Posterior vena cava (tissue), 2 donors: ENCODE data around the gene SLC38A10. TPM values are rescaled to one million over a fixed set of nuclear protein-coding genes. Genes with fewer than 3 reads are reported as not detected.

Experiments
- DNase-seq: peaks from one replicate; pipeline ENCODE4 v3.0.0-alpha.2; 2020; ENCODE audit warnings: low spot score
- intact Hi-C, 2 donors: fragments of 100-400 bp; cut with DNase I; formaldehyde crosslinking; loops; one replicate each; pipeline versions ENCODE4 v1.14.1 to v1.14.2; 2022 to 2023
- total RNA-seq, 2 donors: library from RNA; stranded (reverse); fragmentation: NEBNext Ultra II Directional; extraction: Animal tissue kit (Norgen Biotek cat#: 25700); gene quantifications; one replicate each; pipeline ENCODE4 v1.2.1, GENCODE V29; 2021
- donor health status: DM: yes; HTN: yes; CAD: no.
- donor health status: DM: yes; HTN: yes; CAD: no.

The SLC38A10 gene
- total RNA-seq, 2 donors from 2014 or later, result 59.6 to 85.1 TPM

- DNase-seq, result no peak
- intact Hi-C loops, result no loop called here
Measured at GRCh38 chr17:81287741-81288430, 7.2 kb downstream of the SLC38A10 start.

- intact Hi-C loops, result no loop called here
- DNase-seq, result no peak
Measured at GRCh38 chr17:81287152-81287551, 8.0 kb downstream of the SLC38A10 start.

- intact Hi-C loops, result no loop called here
- no peak for DNase-seq
Measured at GRCh38 chr17:81286491-81287145, 8.5 kb downstream of the SLC38A10 start.

- DNase-seq, result no peak
- intact Hi-C loops, result no loop called here
Measured at GRCh38 chr17:81285894-81286293, 9.2 kb downstream of the SLC38A10 start.

- peak; percentile 96 for DNase-seq
- intact Hi-C loops, result no loop called here
Measured at GRCh38 chr17:81285179-81285878, 9.8 kb downstream of the SLC38A10 start.

- intact Hi-C loops, result no loop called here
- DNase-seq, result no peak
Measured at GRCh38 chr17:81282876-81283275, 12.2 kb downstream of the SLC38A10 start.

GRCh38 chr17:81282141-81282540, 13.0 kb downstream of the SLC38A10 start:
- DNase-seq, result no peak
- intact Hi-C loops, result no loop called here

- DNase-seq, result no peak
- intact Hi-C loops, result no loop called here
Measured at GRCh38 chr17:81280571-81280970, 14.5 kb downstream of the SLC38A10 start.

GRCh38 chr17:81279278-81280275, 15.5 kb downstream of the SLC38A10 start:
- intact Hi-C loops, result no loop called here
- DNase-seq, result no peak

- intact Hi-C loops, result no loop called here
Measured at GRCh38 chr17:81278831-81279230, 16.3 kb downstream of the SLC38A10 start.

GRCh38 chr17:81277946-81278693, 17.0 kb downstream of the SLC38A10 start:
- intact Hi-C loops, result no loop called here
- DNase-seq, result no peak

More at GRCh38 chr17:81278831-81279230, 16.3 kb downstream of the SLC38A10 start:
- no peak for DNase-seq

- intact Hi-C loops, result no loop called here
- no peak for DNase-seq
Measured at GRCh38 chr17:81277421-81277820, 17.7 kb downstream of the SLC38A10 start.

- intact Hi-C loops, result loop anchor here in 1 of 2 donors (1.0 kb wide), 1 partner anchor 17 kb away; no protein-coding TSS in a partner anchor
- no peak for DNase-seq
Measured at GRCh38 chr17:81276781-81277180, 18.3 kb downstream of the SLC38A10 start.

GRCh38 chr17:81274471-81274855, 20.6 kb downstream of the SLC38A10 start:
- intact Hi-C loops, result no loop called here
- DNase-seq, result no peak

- DNase-seq, result no peak
- intact Hi-C loops, result no loop called here
Measured at GRCh38 chr17:81273698-81274470, 21.2 kb downstream of the SLC38A10 start.

GRCh38 chr17:81272616-81273015, 22.5 kb downstream of the SLC38A10 start:
- DNase-seq, result no peak
- intact Hi-C loops, result no loop called here

GRCh38 chr17:81271226-81271625, 23.9 kb downstream of the SLC38A10 start:
- intact Hi-C loops, result no loop called here
- DNase-seq, result no peak

GRCh38 chr17:81270279-81270678, 24.8 kb downstream of the SLC38A10 start:
- DNase-seq, result no peak
- intact Hi-C loops, result no loop called here
